ENCODE results near the gene COG1.

DNA sequence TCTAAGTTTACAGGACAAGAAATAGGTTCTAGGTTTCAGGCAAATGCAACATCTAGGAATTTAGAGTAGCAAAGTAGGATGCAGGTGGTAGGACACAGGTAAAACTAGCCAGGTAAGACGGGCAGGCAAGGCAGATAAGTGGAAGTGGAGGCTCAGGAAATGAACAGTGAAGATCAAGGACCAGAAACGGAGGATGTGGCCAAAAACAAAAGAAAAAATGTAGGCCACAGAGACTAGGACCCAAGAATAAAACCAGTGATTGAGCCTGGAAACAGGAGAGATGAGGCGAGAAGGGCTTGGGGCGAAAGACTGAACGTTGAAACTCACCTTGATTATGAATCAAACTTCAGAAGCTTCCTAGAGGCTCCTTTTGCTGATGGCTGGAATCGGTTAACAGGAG, 44.9 kb downstream of the COG1 start:
- no peak for TF ChIP-seq POLR2A (IDR thresholded peaks at IDR 0.05; ENCODE audit: low read depth, low read length)
- TF ChIP-seq, protein P1, sequence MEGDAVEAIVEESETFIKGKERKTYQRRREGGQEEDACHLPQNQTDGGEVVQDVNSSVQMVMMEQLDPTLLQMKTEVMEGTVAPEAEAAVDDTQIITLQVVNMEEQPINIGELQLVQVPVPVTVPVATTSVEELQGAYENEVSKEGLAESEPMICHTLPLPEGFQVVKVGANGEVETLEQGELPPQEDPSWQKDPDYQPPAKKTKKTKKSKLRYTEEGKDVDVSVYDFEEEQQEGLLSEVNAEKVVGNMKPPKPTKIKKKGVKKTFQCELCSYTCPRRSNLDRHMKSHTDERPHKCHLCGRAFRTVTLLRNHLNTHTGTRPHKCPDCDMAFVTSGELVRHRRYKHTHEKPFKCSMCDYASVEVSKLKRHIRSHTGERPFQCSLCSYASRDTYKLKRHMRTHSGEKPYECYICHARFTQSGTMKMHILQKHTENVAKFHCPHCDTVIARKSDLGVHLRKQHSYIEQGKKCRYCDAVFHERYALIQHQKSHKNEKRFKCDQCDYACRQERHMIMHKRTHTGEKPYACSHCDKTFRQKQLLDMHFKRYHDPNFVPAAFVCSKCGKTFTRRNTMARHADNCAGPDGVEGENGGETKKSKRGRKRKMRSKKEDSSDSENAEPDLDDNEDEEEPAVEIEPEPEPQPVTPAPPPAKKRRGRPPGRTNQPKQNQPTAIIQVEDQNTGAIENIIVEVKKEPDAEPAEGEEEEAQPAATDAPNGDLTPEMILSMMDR (IDR thresholded peaks at IDR 0.05; ENCODE audit: extremely low read depth in 1 of 2, insufficient read depth in 1 of 2, low read depth in 1 of 2, low read length in 2 of 2), result no peak
- no peak for TF ChIP-seq POLR2AphosphoS5 (IDR thresholded peaks at IDR 0.05; ENCODE audit: insufficient read depth, low read depth, low read length)
- no peak for TF ChIP-seq EZH2 (IDR thresholded peaks at IDR 0.05; ENCODE audit: borderline replicate concordance, low read depth, low read length, severe bottlenecking)

Measured in endothelial cell of umbilical vein (primary cell).